ENCODE data around the gene NANP. TPM values are rescaled to one million over a fixed set of nuclear protein-coding genes. Genes with fewer than 3 reads are reported as not detected.

NANP gene
- total and polyA plus RNA-seq, 2 of the 13 experiments (the other 11 are each of a cell fraction or from before 2014, with no cell fraction given), result 8.9 to 21.5 TPM

DNA sequence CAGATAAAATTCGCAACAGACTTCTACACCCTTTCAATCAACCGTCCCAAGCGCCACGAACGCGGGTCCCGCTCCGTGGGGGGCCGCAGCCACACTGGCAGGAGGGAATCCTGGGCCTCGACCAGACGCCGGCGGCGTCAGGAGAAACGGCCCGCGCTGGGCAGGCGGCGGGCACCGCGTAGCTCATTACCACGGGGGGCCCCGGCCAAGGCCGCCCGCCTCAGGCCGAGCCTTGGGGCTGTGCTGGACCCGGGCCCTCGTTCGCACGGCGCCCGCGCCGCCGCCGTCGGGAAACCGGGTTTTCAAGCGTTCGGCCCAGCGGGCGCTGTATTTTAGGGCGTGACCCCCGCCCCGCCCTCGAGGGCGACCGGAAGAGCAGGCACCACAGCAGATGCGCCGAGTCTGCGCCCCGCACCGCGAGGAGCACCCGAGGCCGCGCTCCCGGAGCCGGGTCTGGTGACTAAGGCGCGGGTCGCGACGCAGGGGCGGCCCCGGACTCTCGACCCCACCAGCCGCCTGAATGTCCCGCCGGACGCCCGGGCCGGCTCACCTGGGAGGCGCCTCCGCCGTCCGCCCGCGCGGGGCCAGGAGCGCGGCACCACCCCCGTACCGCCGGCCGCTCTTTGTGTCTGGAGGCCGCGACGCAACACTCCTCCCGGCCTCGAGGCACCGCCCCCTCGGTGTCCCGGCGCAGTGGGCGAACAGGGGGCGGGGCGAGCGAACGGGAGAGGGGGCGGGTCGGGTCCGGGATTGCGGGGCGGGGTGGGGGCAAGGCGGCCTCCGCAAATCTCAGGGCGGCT, 38.7 kb downstream of the NANP start, which contains the start of gene NINL (continued):
- TF ChIP-seq ZBTB3 (CRISPR knock-in tag; IDR thresholded peaks at IDR 0.05; ENCODE audit: borderline replicate concordance, low read depth), result 0 out of 2 replicates have a peak, but pooled peaks have one; percentile 50
- peak; percentile 64 for TF ChIP-seq ISX (CRISPR knock-in tag; conservative IDR thresholded peaks at IDR 0.05)
- TF ChIP-seq ZEB1 (IDR thresholded peaks at IDR 0.05; ENCODE audit: insufficient replicate concordance, low read depth), result peak; percentile 27
- no peak for TF ChIP-seq ELF4 (CRISPR knock-in tag; IDR thresholded peaks at IDR 0.05; ENCODE audit: borderline replicate concordance)
- TF ChIP-seq ZNF570 (CRISPR knock-in tag; IDR thresholded peaks at IDR 0.05; ENCODE audit: borderline replicate concordance), result peak; percentile 78; the same call in 1 of the 2 replicates
- no peak for TF ChIP-seq GABPA (IDR thresholded peaks at IDR 0.05; ENCODE audit: low read depth, low read length)
- TF ChIP-seq GABPA (CRISPR knock-in tag; IDR thresholded peaks at IDR 0.05; ENCODE audit: low read depth), result peak; percentile 34; the same call in 1 of the 2 replicates
- TF ChIP-seq, protein P1, sequence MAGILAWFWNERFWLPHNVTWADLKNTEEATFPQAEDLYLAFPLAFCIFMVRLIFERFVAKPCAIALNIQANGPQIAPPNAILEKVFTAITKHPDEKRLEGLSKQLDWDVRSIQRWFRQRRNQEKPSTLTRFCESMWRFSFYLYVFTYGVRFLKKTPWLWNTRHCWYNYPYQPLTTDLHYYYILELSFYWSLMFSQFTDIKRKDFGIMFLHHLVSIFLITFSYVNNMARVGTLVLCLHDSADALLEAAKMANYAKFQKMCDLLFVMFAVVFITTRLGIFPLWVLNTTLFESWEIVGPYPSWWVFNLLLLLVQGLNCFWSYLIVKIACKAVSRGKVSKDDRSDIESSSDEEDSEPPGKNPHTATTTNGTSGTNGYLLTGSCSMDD (CRISPR knock-in tag; IDR thresholded peaks at IDR 0.05), result 0 out of 2 replicates have a peak, but pooled peaks have one; percentile 30
- TF ChIP-seq, protein P2, sequence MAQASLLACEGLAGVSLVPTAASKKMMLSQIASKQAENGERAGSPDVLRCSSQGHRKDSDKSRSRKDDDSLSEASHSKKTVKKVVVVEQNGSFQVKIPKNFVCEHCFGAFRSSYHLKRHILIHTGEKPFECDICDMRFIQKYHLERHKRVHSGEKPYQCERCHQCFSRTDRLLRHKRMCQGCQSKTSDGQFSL (CRISPR knock-in tag; IDR thresholded peaks at IDR 0.05), result peak; percentile 64; the same call in 1 of the 2 replicates
- no peak for TF ChIP-seq SMARCC2 (IDR thresholded peaks at IDR 0.05)
- peak; percentile 98 for TF ChIP-seq RBFOX2 (IDR thresholded peaks at IDR 0.05; ENCODE audit: low read depth, low read length)
- peak; percentile 65 for TF ChIP-seq KDM2A (CRISPR knock-in tag; IDR thresholded peaks at IDR 0.05; ENCODE audit: borderline replicate concordance, low read depth)
- TF ChIP-seq, protein P3, sequence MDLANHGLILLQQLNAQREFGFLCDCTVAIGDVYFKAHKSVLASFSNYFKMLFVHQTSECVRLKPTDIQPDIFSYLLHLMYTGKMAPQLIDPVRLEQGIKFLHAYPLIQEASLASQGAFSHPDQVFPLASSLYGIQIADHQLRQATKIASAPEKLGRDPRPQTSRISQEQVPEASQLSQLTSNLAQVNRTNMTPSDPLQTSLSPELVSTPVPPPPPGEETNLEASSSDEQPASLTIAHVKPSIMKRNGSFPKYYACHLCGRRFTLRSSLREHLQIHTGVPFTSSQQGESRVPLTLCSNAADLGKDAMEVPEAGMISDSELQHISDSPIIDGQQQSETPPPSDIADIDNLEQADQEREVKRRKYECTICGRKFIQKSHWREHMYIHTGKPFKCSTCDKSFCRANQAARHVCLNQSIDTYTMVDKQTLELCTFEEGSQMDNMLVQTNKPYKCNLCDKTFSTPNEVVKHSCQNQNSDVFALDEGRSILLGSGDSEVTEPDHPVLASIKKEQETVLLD (CRISPR knock-in tag; IDR thresholded peaks at IDR 0.05; ENCODE audit: low read depth), result peak; percentile 89
- TF ChIP-seq, protein P4, sequence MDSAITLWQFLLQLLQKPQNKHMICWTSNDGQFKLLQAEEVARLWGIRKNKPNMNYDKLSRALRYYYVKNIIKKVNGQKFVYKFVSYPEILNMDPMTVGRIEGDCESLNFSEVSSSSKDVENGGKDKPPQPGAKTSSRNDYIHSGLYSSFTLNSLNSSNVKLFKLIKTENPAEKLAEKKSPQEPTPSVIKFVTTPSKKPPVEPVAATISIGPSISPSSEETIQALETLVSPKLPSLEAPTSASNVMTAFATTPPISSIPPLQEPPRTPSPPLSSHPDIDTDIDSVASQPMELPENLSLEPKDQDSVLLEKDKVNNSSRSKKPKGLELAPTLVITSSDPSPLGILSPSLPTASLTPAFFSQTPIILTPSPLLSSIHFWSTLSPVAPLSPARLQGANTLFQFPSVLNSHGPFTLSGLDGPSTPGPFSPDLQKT (CRISPR knock-in tag; IDR thresholded peaks at IDR 0.05; ENCODE audit: borderline replicate concordance), result peak; percentile 79
- TF ChIP-seq TBX2 (CRISPR knock-in tag; IDR thresholded peaks at IDR 0.05; ENCODE audit: borderline replicate concordance), result peak; percentile 74
- peak; percentile 84 for TF ChIP-seq ZNF274 (CRISPR knock-in tag; IDR thresholded peaks at IDR 0.05)
- TF ChIP-seq, protein P5, sequence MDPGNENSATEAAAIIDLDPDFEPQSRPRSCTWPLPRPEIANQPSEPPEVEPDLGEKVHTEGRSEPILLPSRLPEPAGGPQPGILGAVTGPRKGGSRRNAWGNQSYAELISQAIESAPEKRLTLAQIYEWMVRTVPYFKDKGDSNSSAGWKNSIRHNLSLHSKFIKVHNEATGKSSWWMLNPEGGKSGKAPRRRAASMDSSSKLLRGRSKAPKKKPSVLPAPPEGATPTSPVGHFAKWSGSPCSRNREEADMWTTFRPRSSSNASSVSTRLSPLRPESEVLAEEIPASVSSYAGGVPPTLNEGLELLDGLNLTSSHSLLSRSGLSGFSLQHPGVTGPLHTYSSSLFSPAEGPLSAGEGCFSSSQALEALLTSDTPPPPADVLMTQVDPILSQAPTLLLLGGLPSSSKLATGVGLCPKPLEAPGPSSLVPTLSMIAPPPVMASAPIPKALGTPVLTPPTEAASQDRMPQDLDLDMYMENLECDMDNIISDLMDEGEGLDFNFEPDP (CRISPR knock-in tag; conservative IDR thresholded peaks at IDR 0.05), result no peak
- peak; percentile 85 for TF ChIP-seq ZNF263 (CRISPR knock-in tag; IDR thresholded peaks at IDR 0.05)
- TF ChIP-seq, protein P6, sequence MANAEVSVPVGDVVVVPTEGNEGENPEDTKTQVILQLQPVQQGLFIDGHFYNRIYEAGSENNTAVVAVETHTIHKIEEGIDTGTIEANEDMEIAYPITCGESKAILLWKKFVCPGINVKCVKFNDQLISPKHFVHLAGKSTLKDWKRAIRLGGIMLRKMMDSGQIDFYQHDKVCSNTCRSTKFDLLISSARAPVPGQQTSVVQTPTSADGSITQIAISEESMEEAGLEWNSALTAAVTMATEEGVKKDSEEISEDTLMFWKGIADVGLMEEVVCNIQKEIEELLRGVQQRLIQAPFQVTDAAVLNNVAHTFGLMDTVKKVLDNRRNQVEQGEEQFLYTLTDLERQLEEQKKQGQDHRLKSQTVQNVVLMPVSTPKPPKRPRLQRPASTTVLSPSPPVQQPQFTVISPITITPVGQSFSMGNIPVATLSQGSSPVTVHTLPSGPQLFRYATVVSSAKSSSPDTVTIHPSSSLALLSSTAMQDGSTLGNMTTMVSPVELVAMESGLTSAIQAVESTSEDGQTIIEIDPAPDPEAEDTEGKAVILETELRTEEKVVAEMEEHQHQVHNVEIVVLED (CRISPR knock-in tag; IDR thresholded peaks at IDR 0.05; ENCODE audit: borderline replicate concordance), result peak; percentile 54; the same call in 1 of the 2 replicates

Measured in HepG2 (cell line).